Measurements from ENCODE around the gene C10orf120. TPM values are rescaled to one million over a fixed set of nuclear protein-coding genes. Genes with fewer than 3 reads are reported as not detected.

Gene C10orf120
- total and polyA plus RNA-seq, 9 of the 15 experiments (the other 6 are each of a cell fraction or from before 2014, with no cell fraction given), result not detected

DNA sequence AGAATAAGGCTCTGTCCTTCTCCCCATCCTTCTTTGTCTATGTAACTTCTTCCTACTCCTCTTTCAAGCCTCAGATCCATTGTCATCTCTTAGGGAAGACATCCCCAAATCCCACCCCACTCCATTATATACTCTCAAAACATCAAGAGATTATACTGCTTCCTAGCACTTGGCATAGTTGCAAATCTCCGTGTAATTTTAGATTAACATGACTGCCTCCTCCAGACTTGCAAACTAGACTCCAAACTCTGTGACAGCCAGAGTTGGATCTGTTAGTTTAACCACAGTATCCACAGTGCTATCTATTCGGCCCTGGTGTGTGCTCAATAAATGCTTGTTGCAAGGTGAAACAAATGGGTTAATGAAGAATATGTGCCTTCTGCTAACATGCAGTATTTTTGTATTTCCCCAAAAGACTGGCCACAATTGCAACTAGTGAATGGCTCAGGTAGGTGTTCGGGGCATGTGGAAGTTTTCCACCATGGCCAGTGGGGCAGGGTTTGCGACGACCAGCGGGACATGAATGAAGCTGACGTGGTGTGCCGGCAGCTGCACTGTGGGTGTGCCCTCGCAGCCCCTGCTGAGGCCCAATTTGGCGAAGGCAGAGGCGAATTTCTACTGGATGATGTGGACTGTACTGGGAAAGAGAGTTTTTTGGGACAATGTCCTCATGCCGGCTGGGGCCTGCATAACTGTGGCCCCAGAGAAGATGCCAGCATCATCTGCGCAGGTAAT, 34.5 kb upstream of the C10orf120 start (continued):
- TF ChIP-seq, protein P1, sequence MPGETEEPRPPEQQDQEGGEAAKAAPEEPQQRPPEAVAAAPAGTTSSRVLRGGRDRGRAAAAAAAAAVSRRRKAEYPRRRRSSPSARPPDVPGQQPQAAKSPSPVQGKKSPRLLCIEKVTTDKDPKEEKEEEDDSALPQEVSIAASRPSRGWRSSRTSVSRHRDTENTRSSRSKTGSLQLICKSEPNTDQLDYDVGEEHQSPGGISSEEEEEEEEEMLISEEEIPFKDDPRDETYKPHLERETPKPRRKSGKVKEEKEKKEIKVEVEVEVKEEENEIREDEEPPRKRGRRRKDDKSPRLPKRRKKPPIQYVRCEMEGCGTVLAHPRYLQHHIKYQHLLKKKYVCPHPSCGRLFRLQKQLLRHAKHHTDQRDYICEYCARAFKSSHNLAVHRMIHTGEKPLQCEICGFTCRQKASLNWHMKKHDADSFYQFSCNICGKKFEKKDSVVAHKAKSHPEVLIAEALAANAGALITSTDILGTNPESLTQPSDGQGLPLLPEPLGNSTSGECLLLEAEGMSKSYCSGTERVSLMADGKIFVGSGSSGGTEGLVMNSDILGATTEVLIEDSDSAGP (CRISPR knock-in tag; IDR thresholded peaks at IDR 0.05), result no peak
- no peak for TF ChIP-seq ZNF76 (CRISPR knock-in tag; IDR thresholded peaks at IDR 0.05; ENCODE audit: borderline replicate concordance)
- TF ChIP-seq, protein P2, sequence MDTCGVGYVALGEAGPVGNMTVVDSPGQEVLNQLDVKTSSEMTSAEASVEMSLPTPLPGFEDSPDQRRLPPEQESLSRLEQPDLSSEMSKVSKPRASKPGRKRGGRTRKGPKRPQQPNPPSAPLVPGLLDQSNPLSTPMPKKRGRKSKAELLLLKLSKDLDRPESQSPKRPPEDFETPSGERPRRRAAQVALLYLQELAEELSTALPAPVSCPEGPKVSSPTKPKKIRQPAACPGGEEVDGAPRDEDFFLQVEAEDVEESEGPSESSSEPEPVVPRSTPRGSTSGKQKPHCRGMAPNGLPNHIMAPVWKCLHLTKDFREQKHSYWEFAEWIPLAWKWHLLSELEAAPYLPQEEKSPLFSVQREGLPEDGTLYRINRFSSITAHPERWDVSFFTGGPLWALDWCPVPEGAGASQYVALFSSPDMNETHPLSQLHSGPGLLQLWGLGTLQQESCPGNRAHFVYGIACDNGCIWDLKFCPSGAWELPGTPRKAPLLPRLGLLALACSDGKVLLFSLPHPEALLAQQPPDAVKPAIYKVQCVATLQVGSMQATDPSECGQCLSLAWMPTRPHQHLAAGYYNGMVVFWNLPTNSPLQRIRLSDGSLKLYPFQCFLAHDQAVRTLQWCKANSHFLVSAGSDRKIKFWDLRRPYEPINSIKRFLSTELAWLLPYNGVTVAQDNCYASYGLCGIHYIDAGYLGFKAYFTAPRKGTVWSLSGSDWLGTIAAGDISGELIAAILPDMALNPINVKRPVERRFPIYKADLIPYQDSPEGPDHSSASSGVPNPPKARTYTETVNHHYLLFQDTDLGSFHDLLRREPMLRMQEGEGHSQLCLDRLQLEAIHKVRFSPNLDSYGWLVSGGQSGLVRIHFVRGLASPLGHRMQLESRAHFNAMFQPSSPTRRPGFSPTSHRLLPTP (IDR thresholded peaks at IDR 0.05; ENCODE audit: borderline replicate concordance, extremely low read depth, insufficient read length), result no peak
- TF ChIP-seq, protein P3, sequence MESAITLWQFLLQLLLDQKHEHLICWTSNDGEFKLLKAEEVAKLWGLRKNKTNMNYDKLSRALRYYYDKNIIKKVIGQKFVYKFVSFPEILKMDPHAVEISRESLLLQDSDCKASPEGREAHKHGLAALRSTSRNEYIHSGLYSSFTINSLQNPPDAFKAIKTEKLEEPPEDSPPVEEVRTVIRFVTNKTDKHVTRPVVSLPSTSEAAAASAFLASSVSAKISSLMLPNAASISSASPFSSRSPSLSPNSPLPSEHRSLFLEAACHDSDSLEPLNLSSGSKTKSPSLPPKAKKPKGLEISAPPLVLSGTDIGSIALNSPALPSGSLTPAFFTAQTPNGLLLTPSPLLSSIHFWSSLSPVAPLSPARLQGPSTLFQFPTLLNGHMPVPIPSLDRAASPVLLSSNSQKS (CRISPR knock-in tag; IDR thresholded peaks at IDR 0.05), result no peak
